Measurements from ENCODE around the gene SIGMAR1.
"Not testable (repeated sequence)": the region's sequence is repeated elsewhere in the genome, so short reads cannot be mapped to it uniquely, and the experiment has no call there.

- TF ChIP-seq CTCF, POLR2A (IDR thresholded peaks at IDR 0.05): not testable (repeated sequence)
Observed at GRCh38 chr9:34639322-34639721, 1.7 kb upstream of the SIGMAR1 start.

All from adrenal gland (tissue), 5 donors.